Nucleus accumbens (tissue), 56 donors: ENCODE results near the gene ZMAT2.
"Not testable (repeated sequence)": the region's sequence is repeated elsewhere in the genome, so short reads cannot be mapped to it uniquely, and the experiment has no call there.

ENCODE experiments used
- DNase-seq, 56 donors: peaks; one replicate each; lab custom pipeline; 2025; lab: John Stamatoyannopoulos, UW

The ZMAT2 gene

GRCh38 chr5:140696891-140697492, 3.3 kb upstream of the ZMAT2 start:
- DNase-seq = no peak

DNA sequence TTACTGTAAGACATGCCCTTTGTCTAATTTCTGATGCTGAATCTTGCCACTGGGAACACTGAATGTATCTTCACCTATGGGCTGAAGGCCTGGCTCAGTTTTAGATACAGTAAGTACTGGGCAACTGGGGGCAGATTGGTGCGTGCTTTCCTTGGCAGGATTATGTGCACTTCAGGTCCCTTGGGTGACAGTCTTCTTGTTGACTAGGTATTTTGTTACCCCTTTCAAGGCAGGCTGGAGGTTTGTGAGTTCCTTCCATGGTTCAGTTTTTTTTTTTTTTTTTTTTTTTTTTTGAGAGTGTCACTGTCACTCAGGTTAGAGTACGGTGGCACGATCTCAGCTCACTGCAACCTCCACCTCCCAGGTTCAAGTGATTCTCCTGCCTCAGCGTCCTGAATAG, 7.6 kb downstream of the ZMAT2 start:
- DNase-seq = no peak

DNA sequence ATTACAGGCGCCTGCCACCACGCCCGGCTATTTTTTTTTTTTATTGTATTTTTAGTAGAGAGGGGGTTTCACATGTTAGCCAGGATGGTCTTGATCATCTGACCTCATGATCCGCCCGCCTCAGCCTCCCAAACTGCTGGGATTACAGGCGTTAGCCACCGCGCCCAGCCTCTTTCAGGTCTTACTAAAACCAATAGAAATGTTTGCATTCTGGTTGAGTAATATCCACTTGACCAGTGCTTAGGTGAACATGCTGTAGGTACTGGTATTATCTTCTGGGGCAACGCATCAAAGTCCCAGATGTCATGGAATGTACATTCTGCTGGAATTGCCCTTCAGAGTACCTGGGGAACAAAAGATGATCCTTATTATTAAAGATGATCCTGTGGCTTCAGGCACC, 8.5 kb downstream of the ZMAT2 start:
- DNase-seq = not testable (repeated sequence)

DNA sequence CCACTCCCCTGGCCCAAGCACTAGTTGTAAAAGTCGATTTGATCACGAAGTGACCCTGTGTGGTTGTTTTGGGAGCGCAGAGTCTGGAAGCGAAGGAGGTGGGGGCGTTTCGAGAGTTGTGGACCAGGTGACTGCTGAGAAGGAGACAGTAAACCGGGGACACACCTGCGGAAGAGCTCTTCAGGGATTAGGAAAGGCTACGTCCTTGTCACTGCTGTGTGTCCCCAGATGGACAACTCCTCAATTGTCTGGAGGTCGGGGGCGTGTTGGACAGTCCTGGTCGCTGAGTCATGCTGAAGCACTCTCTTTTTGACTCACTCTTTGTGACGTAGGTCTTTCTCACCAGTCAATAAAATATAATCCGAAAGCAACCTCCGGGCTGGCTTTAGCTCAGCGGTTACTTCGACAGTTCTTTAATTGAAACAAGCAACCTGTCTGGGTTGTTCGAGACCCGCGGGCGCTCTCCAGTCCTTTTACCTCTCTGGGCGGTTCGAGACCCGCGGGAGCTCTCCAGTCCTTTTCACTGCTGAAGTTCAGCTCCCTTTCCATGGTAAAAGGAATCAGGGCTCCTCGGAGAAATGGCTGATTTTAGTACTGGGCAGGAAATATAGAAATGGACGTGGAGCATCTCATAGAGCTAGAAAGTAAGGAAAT, 10.8 kb downstream of the ZMAT2 start:
- peak in 52 of 56 donors; percentile 8 to 94 (median 50) for DNase-seq

- no peak for DNase-seq
Observed at GRCh38 chr5:140711794-140712193, 11.5 kb downstream of the ZMAT2 start.

DNA sequence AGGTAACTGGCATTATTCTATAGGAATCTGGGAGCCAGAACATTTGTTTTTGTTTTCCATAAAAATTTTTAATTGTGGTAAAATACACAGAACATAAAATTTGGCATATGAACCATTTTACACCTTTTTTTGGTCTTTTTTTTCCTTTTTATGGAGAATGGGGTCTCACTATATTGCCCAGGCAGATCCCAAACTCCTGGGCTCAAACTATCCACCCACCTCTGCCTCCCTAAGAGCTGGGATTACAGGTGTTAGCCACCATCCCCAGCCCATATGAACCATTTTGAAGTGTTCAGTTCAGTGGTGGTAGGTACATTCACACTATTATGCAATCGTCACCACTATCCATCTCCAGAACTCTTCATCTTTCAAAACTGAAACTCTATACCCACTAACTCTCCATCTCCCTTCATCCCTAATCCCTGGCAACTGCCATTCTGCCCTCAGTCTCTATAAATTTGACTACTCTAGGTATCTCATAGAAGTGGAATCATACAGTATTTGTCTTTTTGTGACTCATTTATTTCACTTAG, 13.4 kb downstream of the ZMAT2 start:
- DNase-seq = no peak

DNA sequence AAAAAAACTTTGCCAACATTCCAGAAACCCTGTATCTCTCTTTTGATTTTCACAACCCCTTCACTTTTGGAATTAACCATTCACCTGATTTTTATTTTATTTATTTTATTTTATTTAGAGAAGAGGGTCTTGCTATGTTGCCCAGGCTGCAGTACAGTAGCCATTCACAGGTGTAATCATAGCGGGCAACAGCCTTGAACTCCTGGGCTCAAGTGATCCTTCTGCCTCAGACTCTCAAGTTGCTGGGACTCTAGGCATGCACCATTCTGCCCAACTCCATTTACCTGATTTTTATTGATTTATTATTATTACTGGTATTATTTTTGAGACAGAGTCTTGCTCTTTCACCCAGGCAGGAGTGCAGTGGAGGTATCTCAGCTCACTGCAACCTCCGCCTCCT, 16.0 kb downstream of the ZMAT2 start:
- DNase-seq = not testable (repeated sequence)

DNA sequence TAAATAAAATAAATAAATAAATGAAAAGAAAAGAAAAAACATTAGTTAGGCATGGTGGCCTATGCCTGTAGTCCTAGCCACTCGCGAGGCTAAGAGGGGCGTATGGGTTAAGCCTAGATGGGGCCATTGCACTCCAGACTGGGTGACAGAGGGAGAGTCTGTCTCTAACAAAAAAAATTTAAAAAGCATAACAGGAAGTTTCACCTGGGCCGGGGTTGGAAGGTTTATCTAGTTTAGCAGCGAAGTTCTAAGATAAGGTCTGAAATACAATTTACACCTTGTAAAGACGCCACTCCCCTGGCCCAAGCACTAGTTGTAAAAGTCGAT, 18.0 kb downstream of the ZMAT2 start:
- DNase-seq = no peak

DNA sequence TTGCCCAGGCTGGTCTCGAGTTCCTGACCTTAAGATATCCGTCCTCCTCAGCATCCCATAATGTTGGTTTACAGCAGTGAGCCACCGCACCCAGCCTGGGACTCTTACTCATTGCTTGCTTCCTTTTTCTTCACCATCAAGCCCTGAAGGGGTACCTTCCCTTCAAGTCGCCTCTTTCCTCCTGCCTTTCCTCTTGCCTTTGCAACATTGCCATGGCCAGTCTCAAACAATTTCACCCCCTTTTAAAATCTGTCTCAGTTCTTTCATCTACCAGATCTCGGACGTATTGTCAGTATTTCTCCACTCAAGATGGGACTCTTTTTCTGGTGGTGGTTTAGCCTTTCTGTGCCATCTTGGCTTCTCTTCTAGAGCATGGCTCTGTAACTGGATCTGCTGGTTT, 20.5 kb downstream of the ZMAT2 start:
- DNase-seq = not testable (repeated sequence)

DNA sequence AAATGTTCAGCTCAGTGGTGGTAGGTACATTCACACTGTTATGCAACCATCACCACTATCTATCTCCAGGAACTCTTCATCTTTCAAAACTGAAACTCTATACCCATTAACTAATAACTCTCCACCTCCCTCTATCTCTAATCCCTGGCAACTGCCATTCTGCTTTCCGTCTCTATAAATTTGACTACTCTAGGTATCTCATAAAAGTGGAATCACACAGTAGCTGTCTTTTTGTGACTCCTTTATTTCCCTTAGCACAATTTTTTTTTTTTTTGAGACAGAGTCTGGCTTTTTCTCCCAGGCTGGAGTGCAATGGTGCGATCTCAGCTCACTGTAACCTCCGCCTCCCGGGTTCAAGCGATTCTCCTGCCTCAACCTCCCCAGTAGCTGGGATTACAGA, 21.1 kb downstream of the ZMAT2 start:
- not testable (repeated sequence) for DNase-seq

DNA sequence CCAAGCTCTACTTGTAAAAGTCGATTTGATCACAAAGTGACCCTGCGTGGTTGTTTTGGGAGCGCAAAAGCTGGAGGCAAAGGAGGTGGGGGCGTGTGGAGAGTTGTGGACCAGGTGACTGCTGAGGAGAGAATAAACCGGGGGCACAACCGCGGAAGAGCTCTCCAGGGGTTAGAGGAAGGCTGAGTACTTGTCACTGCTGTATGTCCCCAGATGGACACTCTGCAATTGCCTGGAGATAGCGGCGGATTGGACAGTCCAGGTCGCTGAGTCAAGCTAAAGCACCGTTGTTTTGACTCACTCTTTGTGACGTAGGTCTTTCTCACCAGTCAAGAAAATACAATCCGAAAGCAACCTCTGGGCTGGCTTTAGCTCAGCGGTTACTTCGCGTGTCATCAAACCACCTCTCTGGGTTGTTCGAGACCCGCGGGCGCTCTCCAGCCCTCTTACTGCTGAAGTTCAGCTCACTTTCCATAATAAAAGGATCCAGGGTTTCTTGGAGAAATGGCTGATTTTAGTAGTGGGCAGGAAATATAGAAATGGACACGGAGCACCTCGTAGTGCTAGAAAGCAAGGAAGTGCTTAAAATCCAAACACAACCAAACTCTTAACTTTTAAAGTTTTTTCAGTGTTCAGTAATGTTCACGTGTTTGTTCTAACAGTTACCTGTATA, 25.7 kb downstream of the ZMAT2 start:
- DNase-seq = peak in 6 of 56 donors; percentile 3 to 34 (median 7)

DNA sequence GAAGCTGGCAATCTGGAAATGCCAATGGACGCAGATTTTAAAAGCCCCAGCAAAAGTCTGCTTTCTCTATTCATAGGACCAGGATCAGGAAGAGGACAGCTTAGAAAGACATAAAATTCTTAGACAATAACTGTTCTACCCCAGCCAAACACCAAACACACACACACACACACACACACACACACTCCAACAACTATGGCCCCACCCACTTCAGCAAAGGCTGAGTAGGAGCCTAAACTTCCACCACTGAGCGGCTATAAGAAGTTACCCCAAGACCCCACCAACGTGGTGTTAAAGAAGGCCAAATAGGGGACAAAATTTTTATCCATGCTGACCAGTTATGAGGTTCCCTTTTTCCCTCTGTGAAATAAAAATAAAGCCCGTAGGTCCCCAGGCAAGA, 32.9 kb downstream of the ZMAT2 start:
- no peak for DNase-seq

- DNase-seq = no peak
Observed at GRCh38 chr5:140734354-140734753, 34.1 kb downstream of the ZMAT2 start.

DNA sequence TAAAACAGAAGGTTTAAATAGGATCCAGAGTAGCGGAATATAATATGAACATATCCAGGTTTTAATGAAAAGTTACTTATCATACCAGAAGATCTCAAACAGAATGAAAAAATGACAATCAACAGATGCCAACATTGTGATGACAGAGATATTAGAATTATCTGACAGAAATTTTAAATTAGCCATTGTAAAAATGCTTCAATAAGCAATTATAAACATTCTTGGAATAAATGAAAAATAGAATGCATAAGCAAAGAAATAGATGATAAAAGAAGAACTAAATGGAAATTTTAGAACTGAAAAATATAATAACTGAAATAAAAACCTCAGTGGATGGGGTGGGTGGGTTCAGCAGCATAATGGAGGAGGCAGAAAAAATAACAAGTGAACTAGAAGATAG, 37.2 kb downstream of the ZMAT2 start:
- DNase-seq = no peak

- DNase-seq = no peak
Observed at GRCh38 chr5:140741967-140742366, 41.7 kb downstream of the ZMAT2 start.

- no peak for DNase-seq
Observed at GRCh38 chr5:140753561-140753960, 53.3 kb downstream of the ZMAT2 start.
